ENCODE data around the gene CR1.

DNA sequence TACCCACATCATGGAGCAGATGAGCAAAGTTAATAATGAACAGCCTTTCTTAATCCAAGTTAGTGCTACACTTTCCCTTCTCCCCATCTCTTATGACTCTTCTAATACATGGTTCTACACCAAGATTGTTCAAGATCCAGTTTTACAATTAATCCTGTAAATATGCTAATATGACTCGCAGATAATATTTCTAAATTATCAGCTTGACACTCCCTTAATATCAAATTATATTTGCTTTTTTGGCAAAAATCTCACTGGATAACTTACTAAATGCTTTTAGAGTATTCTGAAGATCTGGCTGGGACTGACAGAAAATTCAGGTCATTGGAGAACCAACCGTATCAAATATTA, 124.6 kb downstream of the CR1 start:
- TF ChIP-seq POLR2A (IDR thresholded peaks at IDR 0.05; ENCODE audit: low read length) (no peak), GATA1 (IDR thresholded peaks at IDR 0.05; ENCODE audit: low read depth, low read length) (no peak)
